HG03103 (cell line): ENCODE results near the gene EPHA6.

Experiments used
- ATAC-seq: cut with Tn5 transposase; IDR thresholded peaks from one replicate; pipeline ENCODE4 v1.9.1; 2021; ENCODE audit warnings: low read depth; ENCODE audit not compliant: unreplicated experiment

The EPHA6 gene

DNA sequence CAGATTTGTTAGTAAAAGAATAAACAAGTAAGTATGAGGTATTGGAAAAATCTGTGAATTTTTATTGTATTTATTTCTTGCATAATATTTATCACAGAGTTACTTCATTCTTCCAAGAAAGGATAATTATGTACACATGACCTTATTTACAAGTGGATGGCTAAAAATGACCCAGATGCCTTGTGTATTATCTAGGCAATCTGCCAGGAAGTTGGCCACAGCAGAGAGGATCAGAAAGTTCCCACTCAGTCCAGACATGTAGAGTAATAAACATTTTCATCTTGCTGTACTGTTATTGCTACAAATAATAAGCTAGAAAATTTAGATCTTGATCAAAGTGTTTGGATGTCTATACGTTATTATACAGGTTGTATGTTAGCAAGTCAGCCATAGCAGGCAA is 317.1 kb downstream of the EPHA6 start:
- no peak for ATAC-seq

DNA sequence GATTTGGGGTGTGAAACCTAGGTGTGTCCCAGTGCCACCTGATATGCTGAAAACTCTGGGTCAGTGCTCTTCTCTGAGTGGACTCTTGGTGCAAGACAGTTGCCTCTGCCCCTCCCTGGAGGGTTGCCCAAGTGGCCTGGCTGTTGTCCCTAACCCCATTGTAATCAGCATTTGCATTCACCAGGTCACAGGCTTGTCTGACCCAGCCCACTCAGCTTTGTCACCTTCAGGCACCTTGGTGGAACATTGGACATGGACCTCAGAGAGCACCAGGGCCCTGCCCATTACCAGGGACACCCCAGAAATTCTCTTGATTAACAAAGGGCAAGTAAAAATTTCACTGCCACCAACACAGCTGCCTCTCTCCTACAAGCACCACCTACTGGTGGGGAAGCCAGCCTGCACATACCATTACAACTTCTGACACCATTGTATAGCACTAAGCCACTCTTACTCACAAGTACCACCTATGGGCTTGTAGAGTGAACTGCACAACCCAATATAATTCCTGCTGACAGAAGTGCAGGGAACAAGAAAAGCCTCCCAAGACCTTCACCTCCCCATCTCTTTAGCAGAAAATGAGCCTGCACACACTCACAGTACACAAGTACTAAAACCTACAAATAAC is 324.6 kb downstream of the EPHA6 start:
- ATAC-seq: no peak

DNA sequence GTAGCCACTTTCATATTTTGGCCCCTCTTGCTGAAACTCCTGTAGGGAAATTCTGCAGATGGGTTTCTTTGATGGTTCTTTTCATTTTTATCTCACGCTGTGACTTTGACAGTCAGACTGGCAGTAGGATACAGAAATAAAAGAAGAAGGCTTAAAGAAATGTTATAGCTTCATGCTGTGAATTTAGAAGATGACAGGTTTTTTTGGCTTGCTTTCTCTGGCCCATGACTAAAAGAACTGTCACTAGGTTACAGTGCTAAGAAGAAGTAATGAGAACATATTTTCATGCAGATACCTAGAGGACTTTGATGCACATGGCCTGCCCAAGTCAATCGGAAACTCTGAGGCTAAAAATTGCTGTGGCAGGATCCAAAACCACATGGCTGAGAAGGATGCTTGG is 334.5 kb downstream of the EPHA6 start:
- ATAC-seq: no peak

DNA sequence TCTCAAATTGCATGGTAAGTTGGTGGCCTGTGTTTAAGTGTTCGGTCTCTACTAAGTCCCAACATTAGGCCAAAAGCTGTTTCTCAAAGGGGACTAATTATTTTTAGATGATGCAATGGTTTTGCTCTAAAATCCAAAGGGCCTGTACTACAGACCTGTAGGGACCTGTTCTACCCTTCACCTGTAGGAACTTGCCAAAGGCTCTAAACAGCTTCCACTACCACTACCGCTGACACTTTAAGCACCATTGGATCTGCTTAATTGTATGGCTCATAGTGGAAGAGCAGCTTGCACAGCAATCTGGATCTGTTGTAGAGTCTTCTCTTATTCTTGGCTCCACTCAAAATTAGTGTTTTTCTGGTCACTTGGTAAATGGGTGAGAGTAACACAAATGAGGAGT is 346.8 kb downstream of the EPHA6 start:
- ATAC-seq: no peak

DNA sequence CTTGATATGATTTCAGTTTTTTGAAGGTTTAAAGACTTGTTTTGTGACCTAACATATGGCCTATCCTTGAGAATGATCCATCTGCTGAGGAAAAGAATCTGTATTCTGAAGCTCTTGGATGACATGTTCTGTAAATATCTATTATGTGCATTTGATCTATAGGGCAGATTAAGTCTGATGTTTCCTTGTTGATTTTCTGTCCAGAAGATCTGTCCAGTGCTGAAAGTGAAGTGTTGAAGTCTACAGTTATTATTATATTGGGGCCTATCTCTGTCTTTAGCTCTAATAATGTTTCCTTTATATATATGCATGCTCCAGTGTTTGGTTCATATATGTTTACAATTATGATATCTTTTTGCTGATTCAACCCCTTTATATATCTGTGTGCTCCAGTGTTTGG is 362.8 kb downstream of the EPHA6 start:
- no peak for ATAC-seq

DNA sequence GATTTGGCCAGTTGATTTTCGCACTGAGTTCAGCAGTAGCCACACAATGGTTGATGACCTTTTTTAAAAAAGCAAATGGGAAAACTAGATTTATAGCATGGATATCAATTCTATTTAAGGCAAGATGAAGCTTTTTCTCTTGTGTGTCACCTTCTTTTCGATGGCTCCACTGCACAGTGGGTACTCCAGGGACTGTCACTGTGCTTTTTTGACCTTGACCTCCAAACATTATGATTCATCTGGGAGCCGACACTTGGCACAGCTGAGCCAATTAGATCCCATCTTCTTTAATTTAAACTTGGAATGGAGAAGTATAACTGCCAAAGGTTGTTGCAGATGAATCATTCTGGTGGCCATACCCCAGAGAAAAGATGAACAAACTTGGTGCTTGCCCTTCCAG is 367.3 kb downstream of the EPHA6 start:
- ATAC-seq: no peak

DNA sequence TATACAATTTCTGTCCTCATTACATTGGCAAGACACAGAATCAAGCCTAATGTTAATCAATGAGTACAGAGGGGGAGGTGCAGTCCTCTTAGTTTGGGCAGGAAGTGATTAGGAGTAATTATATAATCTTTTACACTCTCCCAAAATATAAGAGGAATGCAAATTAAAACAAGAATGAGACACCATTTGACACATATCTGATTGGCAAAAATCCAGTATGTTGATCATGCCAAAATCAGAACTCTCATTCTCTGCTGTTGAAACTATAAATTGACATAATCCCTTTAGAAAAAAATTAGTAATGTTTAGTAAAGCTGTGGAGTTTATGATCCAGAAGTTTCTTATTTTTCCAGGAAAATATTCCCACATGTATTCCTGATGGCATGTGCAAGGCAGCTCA is 373.4 kb downstream of the EPHA6 start:
- ATAC-seq: no peak

DNA sequence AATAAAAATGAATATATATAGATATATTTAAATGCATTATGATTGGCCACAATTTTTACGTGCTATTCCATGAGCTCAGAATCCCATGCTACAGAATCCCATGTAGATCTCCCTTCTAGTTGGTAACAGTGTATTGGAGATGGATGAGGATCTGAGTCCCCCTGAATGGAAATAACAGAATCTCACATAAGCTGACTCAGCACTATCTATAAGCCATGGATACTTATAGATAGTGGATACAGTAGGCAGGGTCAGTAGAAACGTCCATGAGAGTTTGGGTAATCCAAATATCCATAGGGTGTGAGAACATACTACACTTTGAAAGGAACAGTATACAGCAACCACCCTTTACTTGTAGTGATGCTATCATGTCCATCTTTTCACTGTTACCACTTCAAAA is 375.4 kb downstream of the EPHA6 start:
- no peak for ATAC-seq

DNA sequence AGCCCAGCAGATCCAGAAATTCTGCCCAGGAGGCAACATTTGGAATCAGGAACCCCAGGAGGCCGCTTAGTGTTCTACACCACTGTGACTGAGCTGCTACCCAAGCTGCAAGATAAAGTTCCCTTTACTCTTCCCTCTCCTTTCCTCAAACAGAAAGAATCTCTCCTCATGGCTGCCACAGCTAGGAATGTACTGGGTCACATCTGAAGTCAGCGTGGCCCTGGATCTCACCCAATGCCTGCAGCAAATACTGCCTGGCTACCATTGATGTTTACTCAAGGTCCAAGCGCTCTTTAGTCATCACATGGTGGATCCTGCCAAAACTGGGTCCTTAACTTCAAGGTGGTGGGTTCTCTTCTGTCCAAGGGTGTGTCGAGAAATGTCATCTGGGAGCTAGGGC is 382.7 kb downstream of the EPHA6 start:
- no peak for ATAC-seq

DNA sequence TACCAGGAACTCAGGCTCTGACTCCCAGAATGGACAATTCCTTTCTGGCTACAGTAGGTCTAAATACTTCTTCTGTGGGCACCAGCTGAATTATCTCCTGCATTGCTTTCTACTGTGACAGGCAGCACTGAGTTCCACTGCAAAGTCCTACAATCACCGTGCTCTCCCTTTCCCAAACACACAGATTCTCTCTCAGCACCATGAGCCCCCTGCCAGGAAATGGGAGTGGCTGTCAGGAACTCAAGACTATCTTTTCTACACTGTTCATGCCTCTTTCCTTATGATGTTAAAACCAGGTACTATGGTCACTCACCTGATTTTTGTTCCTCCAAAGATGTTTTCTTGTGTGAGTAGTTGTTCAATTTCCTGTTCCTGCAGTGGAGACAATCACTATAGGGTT is 383.4 kb downstream of the EPHA6 start:
- no peak for ATAC-seq

DNA sequence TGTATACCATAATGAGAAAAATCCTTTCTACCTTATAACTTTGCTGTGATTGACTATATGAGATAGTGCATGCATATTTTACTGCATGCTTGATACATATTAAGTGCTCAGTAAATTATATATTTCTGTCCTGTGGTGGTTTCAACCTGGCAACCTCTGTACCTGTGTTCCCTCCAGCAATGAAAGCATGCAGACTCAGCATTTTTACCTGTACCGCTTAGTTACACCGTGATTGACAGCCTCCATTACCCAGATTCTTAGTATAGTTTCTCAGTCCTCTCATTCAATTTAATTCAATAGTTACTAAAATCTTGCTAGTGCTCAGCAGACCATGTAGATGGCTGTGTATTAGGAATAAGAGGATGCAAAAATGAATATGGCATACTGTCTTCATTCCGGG is 386.0 kb downstream of the EPHA6 start:
- no peak for ATAC-seq

DNA sequence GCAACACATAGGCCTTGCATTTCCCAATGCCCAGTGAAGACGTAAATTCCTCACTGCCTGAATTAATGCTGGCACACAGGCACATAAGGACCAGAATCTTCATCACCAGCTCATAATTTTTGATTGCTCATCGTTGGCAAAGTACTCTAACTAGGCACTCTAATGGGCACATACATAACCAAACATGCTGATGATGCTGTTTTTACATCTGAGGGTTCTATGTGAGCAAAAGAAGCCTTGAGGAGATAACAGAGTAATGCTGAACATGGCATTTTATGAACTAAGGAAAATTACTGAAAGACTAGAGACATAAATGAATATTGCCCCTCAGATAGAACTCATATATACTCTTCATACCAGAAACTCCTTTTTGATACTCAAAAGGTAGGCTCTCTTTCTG is 387.4 kb downstream of the EPHA6 start:
- ATAC-seq: no peak

DNA sequence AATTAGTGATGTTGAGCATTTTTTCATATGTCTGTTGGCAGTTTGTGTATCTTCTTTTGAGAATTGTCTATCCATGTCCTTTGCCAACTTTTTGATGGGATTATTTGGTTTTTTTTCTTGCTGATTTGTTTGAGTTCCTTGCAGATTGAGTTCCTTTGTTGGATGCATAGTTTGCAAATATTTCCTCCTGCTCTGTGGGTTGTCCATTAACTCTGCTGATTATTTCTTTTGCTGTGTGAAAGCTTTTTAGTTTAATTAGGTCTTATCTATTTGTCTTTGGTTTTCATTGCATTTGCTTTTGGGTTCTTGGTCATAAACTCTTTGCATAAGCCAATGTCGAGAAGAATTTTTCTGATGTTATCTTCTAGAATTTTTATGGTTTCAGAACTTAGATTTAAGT is 414.6 kb downstream of the EPHA6 start:
- ATAC-seq: no peak

DNA sequence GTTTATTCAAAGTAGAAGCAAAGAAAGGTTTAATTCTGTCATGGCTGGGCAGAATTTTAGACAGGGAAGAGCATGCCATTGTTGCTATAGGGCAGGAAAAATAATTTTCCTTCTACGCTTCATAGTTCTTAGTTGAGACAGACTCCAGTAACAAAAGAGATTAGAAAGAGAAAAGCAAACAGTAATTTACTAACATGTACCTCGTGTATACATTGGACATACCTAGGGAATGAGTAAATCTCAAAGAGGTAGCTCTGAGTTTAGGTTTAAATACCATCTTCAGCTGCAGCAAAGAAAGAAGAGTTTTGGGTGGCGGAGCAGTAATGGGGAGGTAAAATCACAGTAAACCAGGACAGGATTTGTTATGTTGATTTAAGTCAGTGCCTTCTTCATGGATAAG is 416.1 kb downstream of the EPHA6 start:
- no peak for ATAC-seq

DNA sequence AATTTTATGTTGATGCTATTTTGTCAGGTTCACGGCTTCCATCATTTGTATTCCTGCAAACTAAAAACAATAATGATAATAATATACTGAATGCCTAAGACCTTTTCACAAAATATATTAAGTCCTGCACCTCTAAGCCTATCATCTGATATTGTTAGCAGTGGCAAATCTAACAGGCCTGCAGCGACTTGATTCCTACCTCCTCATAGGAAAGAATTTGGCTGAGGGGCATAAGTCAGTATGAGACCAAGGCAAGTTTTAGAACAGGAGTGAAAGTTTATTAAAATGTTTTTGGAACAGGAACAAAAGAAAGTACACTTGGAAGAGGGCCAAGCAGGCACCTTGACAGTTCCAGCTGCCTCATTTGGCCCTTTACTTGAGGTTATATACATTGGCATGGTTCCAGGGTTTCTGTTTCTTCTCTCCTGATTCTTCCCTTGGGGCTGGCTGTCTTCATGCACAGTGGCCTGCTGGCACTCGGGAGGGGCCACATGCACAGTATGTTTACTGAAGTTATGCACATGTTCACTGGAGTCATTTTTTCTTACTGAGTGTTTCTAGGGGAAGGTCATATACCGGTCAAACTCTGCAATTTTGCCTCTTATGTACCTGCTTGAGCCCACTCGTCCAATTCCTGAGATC is 418.1 kb downstream of the EPHA6 start:
- no peak for ATAC-seq

DNA sequence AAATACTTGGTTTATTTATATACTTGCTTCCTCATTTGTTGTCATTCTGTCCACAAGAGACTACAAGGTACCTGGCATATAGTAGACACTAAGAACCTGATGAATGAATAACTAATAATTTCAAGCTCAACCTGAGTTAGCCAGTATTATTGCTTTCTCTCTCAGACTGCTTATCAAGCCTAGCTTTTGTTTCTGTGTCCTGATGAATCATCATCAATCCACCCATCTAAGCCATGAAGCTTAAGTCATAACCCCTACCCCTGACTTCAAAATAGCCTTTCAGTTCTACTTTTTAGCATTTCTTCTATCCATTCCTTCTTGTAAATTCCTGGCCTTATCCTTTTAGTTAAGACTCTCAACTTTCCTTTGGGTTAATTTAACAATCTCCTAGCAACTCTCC is 420.8 kb downstream of the EPHA6 start:
- no peak for ATAC-seq

DNA sequence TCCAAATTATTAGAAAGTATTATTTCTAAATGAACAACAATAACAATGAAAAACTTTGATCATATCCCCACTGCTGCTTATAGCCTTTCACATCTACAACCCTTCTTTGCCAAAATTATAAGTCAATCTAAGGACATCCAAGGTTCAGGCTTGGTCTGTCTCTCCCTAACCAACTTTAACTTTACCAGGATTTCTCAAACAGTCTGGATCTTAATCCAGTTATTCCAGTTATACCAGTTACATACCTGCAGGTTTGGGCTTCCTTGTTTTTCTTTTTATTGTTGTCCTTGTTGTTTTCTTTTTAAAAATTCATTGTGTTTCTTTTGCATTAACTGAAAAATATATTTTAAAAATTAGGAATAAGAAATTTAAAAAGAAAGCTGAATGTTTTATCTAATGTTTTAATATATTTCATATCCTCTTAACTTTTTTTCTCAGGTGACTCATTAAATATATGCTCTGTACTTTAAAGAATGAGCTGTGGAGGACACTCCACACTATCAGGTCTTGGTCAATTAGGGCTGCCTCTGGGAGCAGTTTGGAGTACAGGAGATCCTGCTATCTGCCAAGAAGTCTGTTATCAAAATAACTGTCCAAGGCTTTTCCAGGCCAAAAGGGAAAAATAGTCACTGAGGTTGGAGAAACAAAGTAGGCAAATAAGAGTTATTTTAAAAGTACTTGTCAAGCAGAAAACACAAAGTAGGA is 421.4 kb downstream of the EPHA6 start:
- no peak for ATAC-seq

DNA sequence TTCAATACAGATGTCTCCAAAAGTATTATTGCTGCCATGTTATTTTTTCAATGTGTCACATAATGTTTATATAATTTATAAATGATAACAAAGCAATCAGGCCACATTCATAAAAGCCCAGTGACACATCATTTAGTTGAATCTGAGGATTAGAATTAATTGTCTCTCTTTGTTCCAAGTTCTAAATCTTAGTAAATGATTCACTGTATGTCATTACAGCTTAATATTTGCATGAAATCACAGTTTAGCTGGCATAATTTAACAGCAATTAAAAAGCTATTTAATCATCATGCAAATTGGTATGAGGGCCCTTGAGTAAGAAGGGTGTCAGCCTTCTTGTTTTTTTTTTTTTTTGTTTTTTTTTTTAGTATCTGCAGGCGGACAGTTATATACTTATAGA is 427.0 kb downstream of the EPHA6 start:
- no peak for ATAC-seq

DNA sequence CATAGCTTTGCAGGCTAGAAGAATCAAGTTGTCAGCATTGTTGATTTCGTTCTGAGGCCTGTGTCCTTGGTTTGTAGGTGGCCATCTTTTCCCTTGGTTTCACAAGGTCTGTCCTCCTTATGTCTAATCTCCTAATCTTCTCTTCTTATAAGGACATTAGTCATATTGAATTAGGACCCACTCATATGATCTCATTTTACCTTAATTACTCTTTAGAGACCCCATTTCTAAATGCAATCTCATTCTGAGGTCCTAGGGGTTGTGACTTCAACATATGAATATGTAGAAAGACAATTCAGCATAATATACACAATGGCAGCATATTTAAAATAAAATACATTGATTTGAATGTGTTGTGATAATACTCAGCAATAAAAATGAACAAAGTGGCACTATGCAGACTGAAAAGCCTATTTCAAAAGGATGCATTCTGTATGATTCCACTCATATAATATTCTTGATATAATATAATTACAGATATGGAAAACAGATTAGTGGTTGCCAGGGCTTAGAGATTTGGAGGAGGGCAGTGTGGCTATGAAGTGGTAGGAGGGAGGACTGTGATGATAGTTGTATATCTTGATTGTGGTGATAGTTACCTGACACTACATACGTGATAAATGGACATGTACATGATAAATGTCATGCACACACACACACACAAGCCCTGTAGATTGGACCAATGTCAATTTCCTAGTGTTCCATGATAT is 431.0 kb downstream of the EPHA6 start:
- no peak for ATAC-seq

DNA sequence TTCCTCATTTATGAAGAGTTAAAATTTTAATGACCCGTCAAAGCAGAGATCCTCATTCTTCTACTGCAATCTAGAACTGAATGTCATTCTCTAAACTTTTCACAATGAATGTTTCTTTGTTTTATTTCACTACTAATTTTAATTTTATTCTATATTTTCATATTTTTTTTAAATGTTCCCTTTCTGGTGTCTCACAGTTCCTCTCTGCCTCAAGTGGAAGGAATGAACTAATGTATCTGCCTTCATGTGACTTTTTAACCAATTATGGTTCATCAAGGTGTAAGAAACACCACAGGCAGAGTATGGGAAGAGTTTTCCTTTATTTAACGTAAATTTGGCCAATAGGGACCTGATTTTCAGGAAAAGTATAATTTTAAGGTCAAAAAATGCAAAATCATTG is 441.7 kb downstream of the EPHA6 start:
- no peak for ATAC-seq

DNA sequence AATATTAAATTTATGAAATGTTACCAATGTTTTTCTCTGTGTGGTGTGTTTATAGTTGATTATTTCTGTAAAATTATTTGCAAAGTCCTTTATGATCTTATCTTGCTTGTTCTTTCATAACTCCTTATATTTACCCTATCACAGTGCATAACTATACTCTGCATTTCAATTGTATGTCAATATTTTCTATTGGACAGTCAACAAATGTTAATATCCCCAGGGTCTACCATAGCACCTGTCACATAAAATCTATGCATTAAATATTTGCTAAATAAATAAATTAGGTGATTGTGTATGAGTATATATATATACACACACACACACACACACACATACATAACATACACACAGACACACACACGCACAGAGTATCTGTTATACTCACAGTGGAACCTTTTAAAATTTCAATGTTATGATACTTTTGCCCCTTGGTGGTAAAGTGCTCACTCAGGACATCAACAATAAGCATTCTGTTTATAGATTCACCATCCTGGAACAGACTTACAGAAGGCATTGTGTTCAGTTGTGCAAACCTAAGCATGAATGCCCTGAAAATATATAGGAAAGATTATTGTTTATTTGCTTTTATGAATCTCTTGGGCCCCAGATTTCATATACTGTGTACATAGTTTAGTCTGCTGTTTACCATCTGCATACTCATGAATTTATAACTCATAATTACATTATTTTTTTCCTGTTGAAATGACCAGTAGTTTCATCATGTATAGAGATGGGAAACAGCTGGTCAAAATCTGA is 443.7 kb downstream of the EPHA6 start:
- ATAC-seq: no peak
